ENCODE measurements around the gene GRIN3B. TPM values are rescaled to one million over a fixed set of nuclear protein-coding genes. Genes with fewer than 3 reads are reported as not detected.
"Not testable (repeated sequence)": the region's sequence is repeated elsewhere in the genome, so short reads cannot be mapped to it uniquely, and the experiment has no call there.

GRIN3B gene
- total RNA-seq (not detected), polyA plus RNA-seq (0.06 TPM)

GRCh38 chr19:1000095-1000494 lies at the start of gene GRIN3B:
GRIN3B (plus strand) TSS chr19:1000419; CDS start chr19:1000438, 19 bp downstream.
- Histone ChIP-seq H3K27ac (ENCODE audit: low read depth) (no peak within 1 kb of the TSS), H3K36me3 (ENCODE audit: insufficient read depth) (no peaks in the 10 kb centered on the region), H3K4me1 (ENCODE audit: insufficient read depth) (no peaks in the 10 kb centered on the region), H3K4me3 (ENCODE audit: low read depth, low read length) (peak within 1 kb of the TSS; percentile 4)
- WGBS = 2% methylated on average over 43 of the region's 43 CpGs
- no peak for DNase-seq (ENCODE audit: extremely low spot score)

- WGBS = 80% methylated on average over 14 of the region's 14 CpGs
- H3K4me3 ChIP-seq (ENCODE audit: low read depth, low read length) = no peak overlapping the region
- DNase-seq (ENCODE audit: extremely low spot score) = no peak
- peaks cover 2% of the 10 kb centered on the region for H3K4me1 ChIP-seq (ENCODE audit: insufficient read depth)
- H3K36me3 ChIP-seq (ENCODE audit: insufficient read depth) = no peaks in the 10 kb centered on the region
- H3K27ac ChIP-seq (ENCODE audit: low read depth) = no peak overlapping the region
Observed at GRCh38 chr19:952049-952679, 48.1 kb upstream of the GRIN3B start.

GRCh38 chr19:952680-953444 lies 47.4 kb upstream of the GRIN3B start:
- WGBS = 43% methylated on average over 21 of the region's 21 CpGs
- peaks cover 2% of the 10 kb centered on the region for H3K4me1 ChIP-seq (ENCODE audit: insufficient read depth)
- no peak overlapping the region for H3K4me3 ChIP-seq (ENCODE audit: low read depth, low read length)
- DNase-seq (ENCODE audit: extremely low spot score) = no peak
- H3K27ac ChIP-seq (ENCODE audit: low read depth) = no peak overlapping the region
- H3K36me3 ChIP-seq (ENCODE audit: insufficient read depth) = no peaks in the 10 kb centered on the region

- no peaks in the 10 kb centered on the region for H3K36me3 ChIP-seq (ENCODE audit: insufficient read depth)
- DNase-seq (ENCODE audit: extremely low spot score) = no peak
- no peak overlapping the region for H3K4me3 ChIP-seq (ENCODE audit: low read depth, low read length)
- peaks cover 2% of the 10 kb centered on the region for H3K4me1 ChIP-seq (ENCODE audit: insufficient read depth)
- 56% methylated on average over 33 of the region's 33 CpGs for WGBS
- no peak overlapping the region for H3K27ac ChIP-seq (ENCODE audit: low read depth)
Observed at GRCh38 chr19:953445-954271, 46.6 kb upstream of the GRIN3B start.

- no peak overlapping the region for H3K27ac ChIP-seq (ENCODE audit: low read depth)
- DNase-seq (ENCODE audit: extremely low spot score) = no peak
- no peak overlapping the region for H3K4me3 ChIP-seq (ENCODE audit: low read depth, low read length)
- no peaks in the 10 kb centered on the region for H3K36me3 ChIP-seq (ENCODE audit: insufficient read depth)
- peaks cover 2% of the 10 kb centered on the region for H3K4me1 ChIP-seq (ENCODE audit: insufficient read depth)
- WGBS = 78% methylated on average over 14 of the region's 14 CpGs
Observed at GRCh38 chr19:954272-954671, 45.9 kb upstream of the GRIN3B start.

GRCh38 chr19:954672-955494 lies 45.3 kb upstream of the GRIN3B start:
- no peak overlapping the region for H3K27ac ChIP-seq (ENCODE audit: low read depth)
- H3K4me3 ChIP-seq (ENCODE audit: low read depth, low read length) = no peak overlapping the region

GRCh38 chr19:955803-956765 lies 44.1 kb upstream of the GRIN3B start:
- WGBS = 79% methylated on average over 55 of the region's 55 CpGs
- H3K4me1 ChIP-seq (ENCODE audit: insufficient read depth) = peaks cover 2% of the 10 kb centered on the region
- no peak overlapping the region for H3K4me3 ChIP-seq (ENCODE audit: low read depth, low read length)
- no peak overlapping the region for H3K27ac ChIP-seq (ENCODE audit: low read depth)
- no peak for DNase-seq (ENCODE audit: extremely low spot score)
- no peaks in the 10 kb centered on the region for H3K36me3 ChIP-seq (ENCODE audit: insufficient read depth)

More at GRCh38 chr19:954672-955494, 45.3 kb upstream of the GRIN3B start:
- 73% methylated on average over 43 of the region's 43 CpGs for WGBS
- peaks cover 2% of the 10 kb centered on the region for H3K4me1 ChIP-seq (ENCODE audit: insufficient read depth)
- no peak for DNase-seq (ENCODE audit: extremely low spot score)
- H3K36me3 ChIP-seq (ENCODE audit: insufficient read depth) = no peaks in the 10 kb centered on the region

- no peaks in the 10 kb centered on the region for H3K36me3 ChIP-seq (ENCODE audit: insufficient read depth)
- 58% methylated on average over 27 of the region's 27 CpGs for WGBS
- H3K4me3 ChIP-seq (ENCODE audit: low read depth, low read length) = no peak overlapping the region
- peaks cover 2% of the 10 kb centered on the region for H3K4me1 ChIP-seq (ENCODE audit: insufficient read depth)
- no peak overlapping the region for H3K27ac ChIP-seq (ENCODE audit: low read depth)
- DNase-seq (ENCODE audit: extremely low spot score) = no peak
Observed at GRCh38 chr19:956766-957440, 43.3 kb upstream of the GRIN3B start.

- H3K4me3 ChIP-seq (ENCODE audit: low read depth, low read length); H3K36me3 ChIP-seq (ENCODE audit: insufficient read depth); DNase-seq (ENCODE audit: extremely low spot score); H3K27ac ChIP-seq (ENCODE audit: low read depth); H3K4me1 ChIP-seq (ENCODE audit: insufficient read depth): not testable (repeated sequence)
- 95% methylated on average over 9 of the region's 9 CpGs for whole genome bisulfite sequencing
Observed at GRCh38 chr19:957578-957977, 42.6 kb upstream of the GRIN3B start.

GRCh38 chr19:958967-959855 lies 41.0 kb upstream of the GRIN3B start:
- Histone ChIP-seq H3K36me3 (ENCODE audit: insufficient read depth) (no peaks in the 10 kb centered on the region), H3K4me1 (ENCODE audit: insufficient read depth) (no peaks in the 10 kb centered on the region), H3K27ac (ENCODE audit: low read depth) (no peak overlapping the region), H3K4me3 (ENCODE audit: low read depth, low read length) (no peak overlapping the region)
- 88% methylated on average over 36 of the region's 36 CpGs for WGBS
- no peak for DNase-seq (ENCODE audit: extremely low spot score)

GRCh38 chr19:960020-960419 lies 40.2 kb upstream of the GRIN3B start:
- no peak overlapping the region for H3K27ac ChIP-seq (ENCODE audit: low read depth)
- H3K4me3 ChIP-seq (ENCODE audit: low read depth, low read length) = no peak overlapping the region
- H3K36me3 ChIP-seq (ENCODE audit: insufficient read depth) = no peaks in the 10 kb centered on the region
- WGBS = 75% methylated on average over 12 of the region's 12 CpGs
- DNase-seq (ENCODE audit: extremely low spot score) = no peak
- no peaks in the 10 kb centered on the region for H3K4me1 ChIP-seq (ENCODE audit: insufficient read depth)
